NCI-H226 (cell line): ENCODE results near the gene SMOC1.

Experiments used
- DNase-seq: peaks from one replicate; pipeline ENCODE4 v3.0.0-alpha.2; 2015

SMOC1 gene

DNA sequence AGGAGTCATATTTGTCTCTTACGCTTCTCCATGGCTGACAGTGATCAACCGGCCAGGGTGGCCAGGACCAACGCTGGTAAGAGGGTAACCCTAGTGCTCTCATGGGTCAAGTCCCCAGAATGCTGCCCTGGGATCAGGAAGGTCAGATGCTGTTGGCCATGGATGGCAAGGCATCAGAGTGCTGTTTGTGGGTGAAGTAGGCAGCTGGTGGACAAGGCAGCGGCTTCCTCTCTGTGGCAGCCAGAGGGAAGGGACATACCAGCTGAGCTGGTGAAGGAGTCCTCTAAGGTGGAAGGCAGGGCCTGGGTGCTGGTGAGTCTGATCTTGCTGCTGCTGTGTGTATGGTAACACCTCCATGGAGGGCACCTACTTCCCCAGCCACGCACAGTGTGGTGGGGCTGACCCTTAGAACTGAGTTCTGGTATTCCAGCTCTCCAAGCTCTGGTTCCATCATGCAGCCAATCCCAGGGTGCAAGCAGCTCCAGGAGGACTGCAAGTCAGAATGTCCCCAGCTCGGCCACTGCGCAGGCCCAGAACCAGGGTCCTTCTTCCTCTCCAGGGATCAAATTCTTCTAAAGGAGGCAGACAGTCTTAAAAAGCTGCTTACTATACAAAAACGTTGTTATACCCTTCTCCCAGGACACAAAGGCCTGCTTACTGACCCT lies 13.4 kb upstream of the SMOC1 start:
- no peak for DNase-seq

DNA sequence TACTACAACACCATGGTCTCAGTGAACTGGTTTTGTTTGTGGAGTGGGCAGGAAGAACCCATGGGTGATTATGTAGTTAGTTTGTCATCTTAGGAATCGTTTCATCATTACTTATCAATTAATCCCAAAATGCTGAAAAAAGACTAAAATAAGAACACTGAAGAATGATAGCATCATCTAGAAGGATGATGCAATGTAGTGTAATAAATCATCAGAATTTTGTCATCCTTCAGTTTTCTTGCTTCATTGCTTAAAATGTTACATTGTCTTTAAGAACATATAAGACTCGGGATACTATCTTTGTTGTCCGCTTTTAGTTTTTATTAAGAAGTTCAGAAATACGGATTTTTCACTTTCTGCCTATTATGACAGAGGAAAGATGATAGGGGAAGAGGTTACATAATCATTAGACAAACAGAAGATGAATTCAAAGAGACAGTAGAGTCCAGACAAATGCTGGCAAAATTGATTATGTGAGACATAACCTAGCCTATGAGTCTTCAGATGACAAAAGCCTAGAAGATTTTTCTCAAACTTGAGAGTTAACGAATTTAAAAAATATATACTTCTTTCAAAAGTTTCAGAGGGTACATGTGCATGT lies 10.8 kb upstream of the SMOC1 start:
- DNase-seq = no peak

DNA sequence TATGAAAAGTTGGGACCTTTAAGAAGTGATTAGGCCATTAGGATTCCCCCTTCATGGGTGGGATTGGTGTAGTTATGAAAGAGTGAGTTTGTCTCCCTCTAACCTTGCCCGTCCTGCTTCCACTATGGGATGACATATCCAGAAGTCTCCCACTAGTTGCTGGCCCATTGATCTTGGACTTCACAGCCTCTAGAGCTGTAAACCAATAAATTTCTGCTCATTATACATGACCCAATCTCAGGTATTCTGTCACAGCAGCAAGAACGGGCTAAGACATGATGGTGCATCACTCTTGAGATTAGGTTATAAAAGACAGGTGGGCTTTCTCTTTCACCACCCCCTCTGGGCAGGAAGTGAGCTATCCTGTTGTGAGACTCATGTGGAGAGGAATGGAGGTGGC lies 8.6 kb upstream of the SMOC1 start:
- no peak for DNase-seq

DNA sequence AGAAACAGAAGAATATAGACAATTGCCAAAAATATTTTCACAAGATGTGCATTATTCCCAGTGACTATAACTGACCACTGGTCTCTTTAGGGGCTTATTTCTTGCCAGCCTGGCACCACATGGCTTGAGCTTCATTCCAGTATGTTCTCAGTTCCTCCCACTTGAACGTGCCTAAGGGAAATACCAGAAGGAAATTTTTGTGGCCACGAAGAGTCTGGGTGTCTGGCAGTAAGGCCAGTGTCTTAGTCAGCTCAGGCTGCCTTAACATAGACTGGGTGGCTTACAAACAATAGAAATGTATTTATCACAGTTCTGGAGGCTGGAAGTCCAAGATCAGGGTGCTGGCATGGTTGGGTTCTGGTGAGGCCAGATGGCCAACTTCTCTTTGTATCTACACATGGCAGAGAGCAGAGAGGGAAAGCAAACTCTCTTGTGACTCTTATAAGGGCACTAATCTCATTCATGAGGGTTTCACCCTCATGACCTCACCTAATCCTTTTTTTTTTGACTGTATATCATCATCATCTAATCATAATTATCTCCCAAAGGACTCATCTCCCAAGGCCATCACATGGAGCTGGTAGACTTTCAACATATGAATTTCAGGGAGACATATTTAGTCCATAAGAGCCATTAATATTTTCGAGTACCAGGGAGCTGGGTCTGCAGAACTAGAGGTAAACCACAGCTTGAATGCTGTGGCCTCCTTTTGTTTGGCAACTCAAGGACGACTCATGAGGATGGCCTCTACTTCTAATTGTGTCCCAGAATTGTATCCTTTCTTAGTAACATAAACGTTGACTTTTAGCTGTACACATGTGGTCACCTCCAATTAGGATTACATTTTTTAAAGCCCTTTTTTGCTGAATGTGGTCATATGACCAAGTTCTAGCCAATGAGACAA lies 5.1 kb upstream of the SMOC1 start:
- DNase-seq = no peak

DNA sequence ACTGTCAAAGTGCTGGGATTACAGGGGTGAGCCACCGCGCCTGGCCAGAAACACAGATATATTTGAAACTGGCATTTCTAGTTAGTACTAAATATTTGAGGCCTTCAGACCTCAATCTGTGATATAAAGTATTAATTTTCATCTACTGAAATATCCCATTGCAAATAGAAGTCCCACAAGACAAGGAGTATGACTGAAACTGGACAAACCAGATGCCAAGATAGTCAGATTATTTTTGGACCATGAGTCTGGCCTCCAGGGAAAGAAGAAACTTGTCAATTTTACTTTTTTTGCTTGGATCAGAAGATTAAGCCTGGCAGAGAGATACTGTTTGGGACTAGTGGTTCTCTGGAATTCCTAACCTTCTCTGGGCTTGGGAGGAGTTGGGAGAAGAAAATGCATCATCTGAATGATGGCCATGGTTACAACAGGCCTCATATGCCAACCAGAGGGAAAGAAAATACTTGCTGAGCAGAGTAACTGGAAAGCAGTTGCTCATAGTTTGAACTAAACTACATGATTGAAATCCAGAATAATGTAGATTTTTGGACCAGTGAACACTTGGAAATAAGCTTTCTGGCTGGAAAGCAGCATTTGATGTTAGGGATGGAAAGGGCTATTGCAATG lies 2.9 kb upstream of the SMOC1 start:
- no peak for DNase-seq

DNA sequence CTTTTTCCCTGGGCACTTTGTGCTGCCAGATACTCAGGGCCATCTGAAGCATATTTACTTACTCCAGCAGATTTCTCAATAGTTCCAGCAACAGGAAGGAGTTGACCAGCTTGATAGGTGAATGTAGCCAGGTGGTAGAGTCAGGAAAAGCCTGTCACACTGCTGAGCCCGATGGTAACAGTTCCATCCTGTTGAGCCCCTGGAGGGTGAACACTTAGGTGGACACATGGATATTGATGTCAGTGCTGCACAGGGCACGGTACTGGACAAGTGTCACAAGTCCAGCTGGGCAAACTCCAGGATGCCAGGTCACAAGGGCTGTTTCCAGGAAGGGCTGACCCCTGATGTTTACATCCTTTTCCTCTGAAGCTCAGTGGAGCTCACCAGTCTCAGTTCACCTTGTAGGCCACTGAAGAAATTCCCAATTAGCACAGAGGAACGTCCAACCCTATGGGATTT lies 2.3 kb upstream of the SMOC1 start:
- no peak for DNase-seq

DNA sequence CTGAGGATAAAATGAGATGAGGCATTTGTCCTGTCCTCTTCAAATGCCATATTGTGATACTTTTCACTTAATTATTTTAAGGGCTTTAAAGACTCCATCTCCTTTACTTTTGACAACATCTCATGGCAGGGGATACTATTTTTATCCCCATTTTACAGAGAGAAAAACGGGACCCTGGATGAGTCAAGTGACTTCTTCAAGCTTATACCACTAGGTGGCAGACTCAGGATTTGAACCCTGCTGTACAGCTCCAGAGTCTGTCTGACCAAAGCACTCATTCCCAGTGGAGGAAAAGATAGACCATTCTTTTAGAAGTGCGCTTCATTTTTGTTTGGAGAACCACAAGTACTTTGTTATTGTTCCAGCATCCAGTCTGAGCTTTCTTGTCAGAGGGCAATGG lies 1.7 kb upstream of the SMOC1 start:
- DNase-seq = no peak

DNA sequence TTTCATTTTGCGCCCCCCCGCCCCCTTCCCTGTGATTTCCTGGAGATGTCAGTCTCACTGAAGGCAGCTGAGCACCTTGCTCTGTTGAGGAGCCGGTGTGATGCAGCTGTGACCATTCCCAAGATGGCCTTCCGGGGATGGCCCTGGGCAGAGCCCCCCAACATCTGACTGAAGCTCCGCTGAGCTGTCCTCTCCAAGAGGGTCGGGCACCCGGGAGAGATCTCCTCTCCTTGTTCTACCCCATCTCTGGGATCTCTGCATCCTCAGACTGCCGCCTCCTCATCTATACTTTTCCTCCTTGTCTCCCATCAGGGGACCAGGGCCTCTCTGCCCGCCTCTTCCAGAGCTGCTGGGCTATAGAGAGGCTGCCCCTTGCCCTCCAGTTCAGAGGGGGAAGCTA lies 965 bp upstream of the SMOC1 start:
- DNase-seq = no peak

DNA sequence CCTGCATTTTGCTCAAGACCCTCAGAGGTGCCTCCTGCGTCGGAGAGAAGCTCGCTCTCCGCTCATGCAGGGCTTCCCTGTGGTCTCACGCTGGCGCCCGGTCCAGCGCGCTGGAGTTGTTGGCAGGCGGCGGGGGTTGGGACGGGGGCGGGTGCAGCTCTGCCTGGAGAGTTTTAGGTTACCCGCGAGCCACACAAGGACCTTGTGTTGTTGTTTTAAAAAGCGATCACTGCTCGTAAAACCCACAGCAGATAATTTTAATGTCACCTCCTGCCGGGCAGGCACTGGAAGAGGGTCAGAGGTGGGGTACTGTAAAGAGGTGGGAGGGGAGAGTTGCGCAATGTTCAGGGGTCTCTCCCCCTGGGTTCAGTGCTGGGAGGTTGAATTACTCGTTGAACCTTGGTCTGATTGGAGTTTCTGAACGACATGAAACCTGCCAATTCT lies 850 bp downstream of the SMOC1 start:
- DNase-seq = no peak

DNA sequence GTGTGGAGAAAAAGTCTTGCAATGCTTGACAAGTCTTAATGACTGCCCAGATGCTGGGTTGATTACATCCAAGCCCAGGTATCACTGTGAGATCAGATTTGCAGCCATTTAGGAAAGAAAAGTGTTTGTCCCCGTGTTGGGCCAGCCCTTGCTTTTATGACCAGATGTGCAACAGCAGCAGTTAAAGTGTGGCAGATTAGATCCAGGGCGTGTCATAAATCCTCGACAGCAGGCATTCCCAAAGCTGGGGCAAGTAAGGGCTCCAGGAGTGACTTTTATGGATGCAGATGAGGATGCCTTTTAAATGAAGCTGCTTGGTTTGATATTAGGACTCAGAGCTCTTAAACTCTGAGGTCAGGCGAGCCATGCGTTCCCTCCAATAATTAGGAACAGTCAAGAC lies 1.7 kb downstream of the SMOC1 start:
- DNase-seq = no peak

DNA sequence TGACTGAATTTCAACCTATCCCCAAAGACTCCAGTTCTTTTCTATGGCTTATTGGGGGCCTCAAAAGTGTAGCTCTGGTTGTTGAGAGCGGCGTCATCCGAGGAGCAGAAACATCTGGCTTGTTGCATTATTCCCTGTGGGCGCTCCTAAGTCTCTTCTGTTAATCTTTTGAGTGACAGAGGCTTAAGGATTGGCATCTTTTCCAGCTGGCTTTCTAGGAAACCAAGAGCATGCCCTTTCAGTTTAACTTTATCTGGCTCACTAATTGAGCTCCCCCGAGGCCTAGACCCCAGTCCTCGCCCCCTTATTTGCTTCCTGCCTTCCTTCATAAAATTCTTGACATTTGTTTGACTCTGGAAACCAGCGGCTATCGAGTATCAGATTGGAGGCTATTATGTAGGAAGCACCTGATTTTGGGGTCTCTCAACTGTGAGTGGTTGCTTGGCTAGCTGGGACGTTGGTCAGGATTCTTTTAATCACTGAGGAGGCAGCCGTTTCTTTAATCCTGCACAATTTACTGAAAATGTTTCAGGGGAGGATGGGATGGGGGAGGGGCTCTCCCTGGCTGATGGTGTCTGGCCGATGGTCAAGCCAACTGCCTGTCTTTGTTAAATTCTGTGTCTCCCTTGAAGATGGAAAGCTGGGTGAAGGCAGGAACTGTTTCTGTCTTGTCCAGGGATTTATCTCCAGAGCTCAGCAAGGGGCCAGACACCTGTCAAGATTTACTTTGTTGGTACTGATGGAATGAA lies 3.1 kb downstream of the SMOC1 start:
- no peak for DNase-seq

DNA sequence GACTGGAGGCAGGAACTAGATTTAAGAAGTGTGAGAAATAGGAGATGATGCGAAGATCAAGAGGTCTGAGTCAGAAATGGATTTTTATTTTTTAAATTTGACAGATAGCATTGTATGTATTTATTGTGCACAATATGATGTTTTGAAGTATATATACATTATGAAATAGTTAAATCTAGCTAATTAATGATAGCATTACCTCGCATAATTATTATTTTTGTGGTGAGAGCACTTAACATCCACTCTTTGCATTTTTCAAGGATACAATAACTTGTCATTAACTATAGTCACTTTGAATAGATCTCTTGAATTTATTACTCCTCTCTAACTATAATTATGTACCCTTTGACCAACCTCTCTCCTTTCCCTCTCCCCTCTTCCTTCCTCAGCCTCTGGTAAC lies 3.7 kb downstream of the SMOC1 start:
- no peak for DNase-seq

DNA sequence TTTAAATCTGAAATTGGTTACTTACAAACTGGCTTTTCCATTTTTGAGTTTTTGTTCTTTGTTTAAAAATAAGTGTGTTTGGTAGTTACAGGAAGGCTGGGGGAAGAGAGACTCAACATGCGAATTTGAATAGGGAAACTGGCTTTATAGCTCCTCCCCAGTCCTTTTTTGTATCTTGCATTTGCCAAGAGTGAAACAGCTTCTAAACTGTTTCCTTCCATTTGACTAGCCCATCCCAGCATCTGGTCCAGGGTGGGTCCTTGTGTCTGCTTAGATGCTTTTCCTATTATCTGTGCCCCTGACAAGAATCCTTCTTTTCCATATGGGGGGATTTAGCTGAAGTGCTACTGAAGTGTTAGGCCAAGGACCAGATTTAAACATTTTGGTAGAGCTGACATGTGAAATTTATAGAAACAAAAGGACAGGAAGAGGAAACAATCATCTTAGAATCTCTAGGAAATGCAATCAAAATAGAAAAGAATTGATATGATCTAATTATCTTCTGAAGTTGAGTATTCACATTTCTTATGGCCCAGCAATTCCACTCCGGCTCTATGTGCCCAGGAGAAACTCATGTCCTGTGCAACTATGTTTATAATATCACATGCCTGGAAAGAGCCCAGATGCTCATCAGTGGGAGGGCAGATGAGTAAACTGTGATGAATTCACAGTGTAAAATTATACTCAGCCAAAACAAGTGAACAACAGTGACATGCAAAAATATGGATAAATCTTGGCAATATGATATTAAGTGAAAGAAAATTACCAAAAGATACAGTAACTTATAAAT lies 7.4 kb downstream of the SMOC1 start:
- DNase-seq = no peak

DNA sequence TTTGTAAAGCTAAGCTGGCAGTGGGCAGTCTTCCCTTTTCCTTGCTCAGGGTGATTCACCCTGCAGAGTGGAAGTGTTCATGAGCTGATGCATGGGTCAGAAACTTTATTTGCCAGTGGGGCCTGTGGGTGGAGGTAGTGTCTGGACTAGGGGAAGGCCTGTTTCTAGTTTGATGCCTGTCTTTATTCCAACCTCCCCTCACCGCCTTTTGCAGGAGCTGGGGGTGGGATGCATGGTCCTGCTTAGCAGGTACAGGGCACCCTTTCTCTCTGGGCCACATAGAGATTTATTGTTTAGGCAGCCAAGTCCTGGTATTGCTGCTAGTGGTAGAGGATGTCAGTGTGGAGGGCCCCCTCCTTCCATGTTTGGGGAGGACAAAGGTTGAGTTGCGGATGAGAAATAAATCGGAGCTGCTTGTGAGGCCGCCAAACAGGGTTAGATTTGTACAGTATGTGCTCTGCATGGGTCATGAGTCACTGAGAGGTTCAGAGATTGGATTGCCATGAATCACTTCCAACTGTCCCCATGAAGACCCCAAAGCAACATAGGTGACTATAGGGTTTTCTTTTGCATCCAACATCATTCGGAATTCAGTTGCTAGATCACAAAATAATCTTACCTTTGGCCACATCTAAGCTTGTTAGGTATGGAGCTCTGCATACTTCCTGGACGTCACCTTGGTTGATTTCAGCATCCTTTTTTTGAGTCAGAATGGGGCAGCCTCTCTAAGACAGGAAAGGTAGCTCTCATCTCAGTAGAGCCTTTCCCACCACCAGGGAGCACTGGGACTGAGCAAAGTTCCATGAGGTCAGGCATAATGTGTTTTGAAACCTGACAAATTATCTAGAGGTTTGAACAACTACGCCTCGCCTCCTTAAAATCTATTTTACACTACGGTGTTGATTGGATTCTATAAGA lies 8.8 kb downstream of the SMOC1 start:
- DNase-seq = no peak

DNA sequence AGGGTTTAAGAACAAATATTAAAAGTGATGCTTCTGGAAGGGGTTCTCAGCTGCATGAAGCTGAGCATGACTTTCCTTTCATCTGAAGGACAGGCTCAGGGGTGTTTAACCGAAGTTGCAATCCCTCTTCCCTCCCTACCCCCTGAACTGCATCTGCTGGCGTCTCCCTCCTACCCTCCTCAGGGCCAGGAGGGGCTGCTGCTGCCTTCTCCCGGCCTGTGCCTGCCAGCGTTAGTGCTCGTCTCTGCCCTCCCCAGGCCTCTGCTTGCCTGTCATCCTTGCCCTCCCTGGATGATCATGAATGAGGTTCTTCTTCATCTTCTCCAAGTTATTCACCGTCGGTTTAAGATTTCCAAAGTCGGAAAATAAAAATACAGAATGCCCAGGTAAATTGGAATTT lies 12.2 kb downstream of the SMOC1 start:
- no peak for DNase-seq

DNA sequence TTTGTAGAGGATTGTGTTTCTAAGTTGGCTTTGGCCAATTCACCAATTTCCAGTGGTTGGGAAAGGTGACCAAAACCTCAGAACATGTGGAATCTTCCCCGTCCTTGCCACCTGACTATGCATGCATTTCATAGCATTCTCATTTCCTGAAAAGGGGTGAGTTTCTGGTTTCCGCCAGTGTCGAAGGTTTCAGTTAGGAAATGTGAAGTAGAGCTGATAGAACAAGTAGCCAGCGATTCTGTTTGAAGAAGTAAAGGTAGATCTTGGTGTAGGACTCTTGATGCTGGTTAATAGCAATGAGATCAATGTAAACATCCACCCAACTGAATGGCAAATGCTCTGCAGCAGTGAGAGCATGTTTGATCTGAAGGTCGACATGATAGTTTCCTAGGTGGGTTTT lies 15.9 kb downstream of the SMOC1 start:
- no peak for DNase-seq

DNA sequence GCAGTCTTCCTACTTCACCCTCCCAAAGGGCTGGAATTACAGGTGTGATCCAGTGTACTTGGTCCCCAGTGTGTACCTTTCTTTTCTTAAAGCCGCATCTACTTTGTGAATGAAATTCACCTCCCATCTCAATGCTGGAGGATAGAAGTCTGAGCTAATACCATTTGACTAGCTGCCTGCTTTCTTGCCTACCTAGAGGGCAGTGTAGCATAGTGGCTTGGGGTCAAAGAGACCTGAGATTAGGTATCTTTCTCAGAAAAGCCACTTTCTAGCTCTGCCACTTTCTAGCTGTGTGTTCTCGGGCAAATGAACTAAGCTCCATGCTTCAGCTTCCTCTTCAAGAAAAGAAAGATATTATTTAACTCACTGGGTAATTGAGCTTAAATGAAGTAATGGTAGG lies 16.9 kb downstream of the SMOC1 start:
- no peak for DNase-seq

DNA sequence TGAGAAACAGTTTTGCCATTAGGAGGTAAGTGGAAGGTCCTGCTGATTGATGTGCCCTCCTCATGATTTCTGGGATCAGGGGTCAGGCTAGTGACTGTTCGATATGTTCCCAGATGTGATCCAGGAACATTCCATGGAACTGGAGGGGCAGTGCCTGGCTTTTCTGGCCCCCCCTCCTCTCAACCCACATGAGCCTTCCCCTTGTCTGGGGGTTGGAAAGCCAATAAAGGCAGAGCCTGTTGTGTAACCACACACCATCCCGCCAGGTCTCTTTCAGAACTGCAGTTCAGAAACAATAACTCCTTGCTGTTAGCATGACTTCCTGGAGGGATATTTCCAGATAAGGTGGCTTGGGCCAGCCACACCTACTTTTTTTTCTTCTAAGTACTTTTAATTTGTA lies 17.8 kb downstream of the SMOC1 start:
- DNase-seq = no peak

DNA sequence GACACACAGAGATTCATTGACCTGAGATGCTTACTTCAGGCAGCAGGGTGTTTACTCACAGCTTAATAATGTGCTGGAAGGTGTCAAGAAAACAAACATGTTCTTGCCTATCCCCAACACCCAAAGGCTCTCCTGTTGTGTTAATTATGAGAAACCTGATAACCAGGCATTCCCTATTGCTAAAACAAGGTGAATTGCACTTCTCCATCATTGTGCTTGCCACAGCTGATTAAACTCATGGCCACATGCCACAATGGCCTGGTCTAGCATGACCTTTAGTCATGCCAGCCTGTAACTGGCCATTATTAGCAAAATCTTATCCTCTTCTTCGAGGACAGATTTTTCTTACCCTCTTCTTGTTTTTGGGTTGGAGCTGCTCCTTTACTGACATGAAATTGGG lies 21.4 kb downstream of the SMOC1 start:
- no peak for DNase-seq

DNA sequence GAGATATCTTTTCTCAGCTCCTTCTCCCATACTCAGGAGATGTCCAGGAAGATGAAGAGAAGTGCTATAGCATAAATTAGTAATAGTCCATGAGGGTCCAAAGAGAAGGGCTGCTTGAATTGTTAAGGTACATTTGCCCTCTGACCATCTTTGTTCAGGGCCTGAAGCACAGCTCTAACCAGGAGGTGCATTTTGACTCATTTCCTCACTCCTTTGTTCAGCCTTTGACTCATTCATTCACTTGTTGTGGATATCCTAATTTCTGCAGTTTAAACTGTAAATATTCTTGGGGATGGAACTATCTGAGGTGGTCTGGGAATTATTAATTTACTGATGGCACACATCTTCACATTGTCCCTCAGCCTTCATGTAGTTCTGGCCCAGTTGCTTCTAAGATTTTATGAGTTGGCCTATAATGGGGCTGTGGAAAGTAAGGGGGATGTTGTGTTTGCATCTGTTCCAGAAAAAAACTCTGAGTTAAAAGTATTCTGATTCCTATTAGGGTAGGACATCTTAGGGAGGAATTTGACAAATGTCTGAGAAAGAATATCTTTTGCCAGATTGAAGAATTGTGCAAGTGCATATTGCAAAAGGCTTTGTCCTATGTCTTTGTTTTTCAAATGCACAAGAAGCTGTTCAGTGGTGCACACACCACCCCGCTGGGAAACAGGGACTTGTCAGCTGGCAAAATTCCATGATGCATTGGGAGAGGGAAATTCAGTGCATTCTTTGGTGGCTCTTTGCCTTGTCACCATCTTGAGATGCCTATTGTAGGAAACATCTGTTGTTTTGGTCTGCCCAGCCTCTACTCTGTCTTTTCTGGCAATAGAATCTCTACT lies 22.1 kb downstream of the SMOC1 start:
- no peak for DNase-seq
